ENCODE results near the gene CCDC40.

GRCh38 chr17:80141463-80142165 is 105.2 kb downstream of the CCDC40 start:
- TF ChIP-seq POLR2AphosphoS5 (IDR thresholded peaks at IDR 0.05; ENCODE audit: low read depth, low read length) (no peak), REST (IDR thresholded peaks at IDR 0.05; ENCODE audit: insufficient read depth in 1 of 2, low read depth in 2 of 2, low read length in 2 of 2) (no peak), TAF1 (IDR thresholded peaks at IDR 0.05; ENCODE audit: borderline replicate concordance, insufficient read depth, low read length) (no peak)

Measured in PFSK-1 (cell line).